Measurements from ENCODE around the gene UCN. TPM values are rescaled to one million over a fixed set of nuclear protein-coding genes. Genes with fewer than 3 reads are reported as not detected.

Gene UCN
- total and polyA plus RNA-seq, 4 donors = 0.34 to 2.0 (median 1.4) TPM

DNA sequence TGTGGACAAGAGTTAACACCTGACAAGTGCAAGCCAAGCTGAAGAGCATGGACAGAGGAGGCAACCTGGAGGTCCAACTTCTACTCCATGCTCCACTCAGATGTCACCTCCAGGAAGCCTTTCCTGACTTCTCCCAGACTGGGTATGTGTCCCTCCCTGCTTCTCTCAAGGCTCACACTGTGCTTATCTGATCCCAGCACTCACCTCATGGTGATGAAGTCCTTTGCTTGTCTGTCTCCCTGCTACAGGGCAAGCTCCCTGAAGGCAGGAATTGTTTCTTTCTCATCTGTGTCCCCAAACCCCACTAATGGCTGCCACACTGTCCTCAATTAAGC is 42.7 kb downstream of the UCN start:
- H3K9ac ChIP-seq (ENCODE audit: insufficient read depth in 1 of 2, low read length in 2 of 2) = no peak overlapping the region

GRCh38 chr2:27264753-27265535 is 43.3 kb downstream of the UCN start:
- peaks cover 0 to 65% (median 51%) of the 10 kb centered on the region in 3 donors for H3K27me3 ChIP-seq (ENCODE audit: control insufficient read depth in 3 of 3, insufficient read depth in 3 of 3, low read length in 2 of 3)
- DNase-seq (peak; percentile 63 to 77 (median 69)), ATAC-seq (ENCODE audit: insufficient read depth, low FRiP score) (peak; percentile 37)
- H3K4me3 ChIP-seq = no peak overlapping the region
- no peaks in the 10 kb centered on the region for H3K36me3 ChIP-seq (ENCODE audit: control insufficient read depth in 4 of 4, insufficient read depth in 4 of 4, low read length in 4 of 4)
- peaks cover 0 to 2% (median 0%) of the 10 kb centered on the region in 4 donors for H3K9me3 ChIP-seq (ENCODE audit: control insufficient read depth in 4 of 4, insufficient read depth in 3 of 4, low read length in 3 of 4)
- H3K9ac ChIP-seq (ENCODE audit: insufficient read depth in 1 of 2, low read length in 2 of 2) = no peak overlapping the region
- peak overlapping the region in 1 of 2 donors; percentile 21 for H3K27ac ChIP-seq (ENCODE audit: low read depth in 1 of 2, low read length in 1 of 2)
- H3K4me1 ChIP-seq (ENCODE audit: control insufficient read depth in 5 of 5, insufficient read depth in 5 of 5, low read length in 5 of 5) = peaks cover 0 to 19% (median 4%) of the 10 kb centered on the region in 5 donors
- TF ChIP-seq, protein P1, sequence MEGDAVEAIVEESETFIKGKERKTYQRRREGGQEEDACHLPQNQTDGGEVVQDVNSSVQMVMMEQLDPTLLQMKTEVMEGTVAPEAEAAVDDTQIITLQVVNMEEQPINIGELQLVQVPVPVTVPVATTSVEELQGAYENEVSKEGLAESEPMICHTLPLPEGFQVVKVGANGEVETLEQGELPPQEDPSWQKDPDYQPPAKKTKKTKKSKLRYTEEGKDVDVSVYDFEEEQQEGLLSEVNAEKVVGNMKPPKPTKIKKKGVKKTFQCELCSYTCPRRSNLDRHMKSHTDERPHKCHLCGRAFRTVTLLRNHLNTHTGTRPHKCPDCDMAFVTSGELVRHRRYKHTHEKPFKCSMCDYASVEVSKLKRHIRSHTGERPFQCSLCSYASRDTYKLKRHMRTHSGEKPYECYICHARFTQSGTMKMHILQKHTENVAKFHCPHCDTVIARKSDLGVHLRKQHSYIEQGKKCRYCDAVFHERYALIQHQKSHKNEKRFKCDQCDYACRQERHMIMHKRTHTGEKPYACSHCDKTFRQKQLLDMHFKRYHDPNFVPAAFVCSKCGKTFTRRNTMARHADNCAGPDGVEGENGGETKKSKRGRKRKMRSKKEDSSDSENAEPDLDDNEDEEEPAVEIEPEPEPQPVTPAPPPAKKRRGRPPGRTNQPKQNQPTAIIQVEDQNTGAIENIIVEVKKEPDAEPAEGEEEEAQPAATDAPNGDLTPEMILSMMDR (IDR thresholded peaks at IDR 0.05; ENCODE audit: control extremely low read depth, extremely low read depth) = peak; percentile 48
- WGBS, 2 donors = 4 to 5% methylated on average over 56 of the region's 56 CpGs

More for the DNA sequence above, 42.7 kb downstream of the UCN start:
- ATAC-seq (ENCODE audit: insufficient read depth, low FRiP score) = no peak
- TF ChIP-seq, protein P1 (IDR thresholded peaks at IDR 0.05; ENCODE audit: control extremely low read depth, extremely low read depth) = no peak
- Histone ChIP-seq H3K4me3 (no peak overlapping the region), H3K27ac (ENCODE audit: low read depth in 1 of 2, low read length in 1 of 2) (no peak overlapping the region), H3K4me1 (ENCODE audit: control insufficient read depth in 5 of 5, insufficient read depth in 5 of 5, low read length in 5 of 5) (peaks cover 0 to 19% (median 4%) of the 10 kb centered on the region in 5 donors), H3K36me3 (ENCODE audit: control insufficient read depth in 4 of 4, insufficient read depth in 4 of 4, low read length in 4 of 4) (no peaks in the 10 kb centered on the region), H3K27me3 (ENCODE audit: control insufficient read depth in 3 of 3, insufficient read depth in 3 of 3, low read length in 2 of 3) (peaks cover 0 to 64% (median 49%) of the 10 kb centered on the region in 3 donors), H3K9me3 (ENCODE audit: control insufficient read depth in 4 of 4, insufficient read depth in 3 of 4, low read length in 3 of 4) (peaks cover 0 to 2% (median 0%) of the 10 kb centered on the region in 4 donors)
- no peak for DNase-seq

DNA sequence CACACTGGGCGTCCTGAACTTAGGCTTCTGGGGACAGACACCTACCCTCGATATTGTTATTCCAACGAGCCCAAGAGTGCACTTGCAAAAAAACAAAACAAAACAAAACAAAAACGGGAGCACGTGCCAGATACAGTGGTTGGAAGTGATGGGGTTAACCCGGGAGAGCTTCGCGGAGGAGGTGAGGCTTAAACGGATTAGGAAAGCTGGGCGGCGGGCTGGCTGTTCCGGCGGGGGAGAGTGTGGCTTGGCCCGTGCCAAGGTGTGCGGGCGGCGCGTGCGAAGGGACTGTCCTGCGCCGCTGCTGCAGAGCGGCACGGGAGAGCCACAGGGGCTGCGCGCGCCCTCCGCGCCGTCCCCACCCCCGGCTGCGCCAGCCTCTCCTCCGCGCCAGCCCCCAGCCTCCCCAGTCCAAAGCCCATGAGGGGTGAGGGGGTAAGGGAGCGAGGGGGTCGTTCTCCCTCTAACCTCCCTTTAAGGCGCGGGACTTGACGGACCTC is 43.9 kb downstream of the UCN start:
- Histone ChIP-seq H3K36me3 (ENCODE audit: control insufficient read depth in 4 of 4, insufficient read depth in 4 of 4, low read length in 4 of 4) (no peaks in the 10 kb centered on the region), H3K9ac (ENCODE audit: insufficient read depth in 1 of 2, low read length in 2 of 2) (no peak overlapping the region), H3K9me3 (ENCODE audit: control insufficient read depth in 4 of 4, insufficient read depth in 3 of 4, low read length in 3 of 4) (peaks cover 0 to 2% (median 0%) of the 10 kb centered on the region in 4 donors), H3K27ac (ENCODE audit: low read depth in 1 of 2, low read length in 1 of 2) (peak overlapping the region in 1 of 2 donors; percentile 21), H3K27me3 (ENCODE audit: control insufficient read depth in 3 of 3, insufficient read depth in 3 of 3, low read length in 2 of 3) (peaks cover 0 to 68% (median 56%) of the 10 kb centered on the region in 3 donors), H3K4me1 (ENCODE audit: control insufficient read depth in 5 of 5, insufficient read depth in 5 of 5, low read length in 5 of 5) (peaks cover 0 to 19% (median 4%) of the 10 kb centered on the region in 5 donors), H3K4me3 (no peak overlapping the region)
- DNase-seq (no peak), ATAC-seq (ENCODE audit: insufficient read depth, low FRiP score) (no peak)
- TF ChIP-seq, protein P1 (IDR thresholded peaks at IDR 0.05; ENCODE audit: control extremely low read depth, extremely low read depth) = no peak
- WGBS, 2 donors = 0 to 2% methylated on average over 33 to 38 of the region's 38 CpGs

Measured in lung (tissue), 12 donors.